Activated B cell treated with CpG ODN at 0.5 μM for 24 hours (primary cell): ENCODE results near the gene DNAH1. TPM values are rescaled to one million over a fixed set of nuclear protein-coding genes. Genes with fewer than 3 reads are reported as not detected.
A peak's percentile ranks its signal among the peaks of the same experiment; 100 is the strongest.

Experiments used
- ATAC-seq: fragments of 200-7000 bp; cut with Tn5 transposase; one replicate; pipeline ENCODE4 v1.10.0; 2021; ENCODE audit warnings: low read depth, mild to moderate bottlenecking, moderate library complexity
- CTCF ChIA-PET: fragments of 350-600 bp; sonication (Branson Sonifier 250); formaldehyde crosslinking; loops from one replicate; lab custom pipeline; 2021; ENCODE audit warnings: antibody characterized with exemption; lab: Charles Lee
- POLR2A ChIA-PET: fragments of 350-600 bp; sonication (Branson Sonifier 250); formaldehyde crosslinking; loops from one replicate; lab custom pipeline; 2021; ENCODE audit warnings: antibody characterized with exemption; lab: Charles Lee
- DNase-seq: peaks from one replicate; pipeline ENCODE4 v3.0.0; 2022
- H3K27ac Mint-ChIP-seq: one replicate; pipeline ENCODE4 v1.8.0; 2020; ENCODE audit warnings: mixed read lengths
- H3K27me3 Mint-ChIP-seq: one replicate; pipeline ENCODE4 v1.8.0; 2021; ENCODE audit warnings: mixed read lengths
- H3K36me3 Mint-ChIP-seq: one replicate; pipeline ENCODE4 v1.8.0; 2021; ENCODE audit warnings: low read depth, mixed read lengths
- H3K4me1 Mint-ChIP-seq: one replicate; pipeline ENCODE4 v1.8.0; 2021; ENCODE audit warnings: mixed read lengths
- H3K4me3 Mint-ChIP-seq: one replicate; pipeline ENCODE4 v1.8.0; 2020; ENCODE audit warnings: mild to moderate bottlenecking, mixed read lengths
- H3K9me3 Mint-ChIP-seq: one replicate; pipeline ENCODE4 v1.8.0; 2020; ENCODE audit warnings: mixed read lengths
- intact Hi-C: fragments of 100-400 bp; cut with micrococcal nuclease; formaldehyde crosslinking; loops from one replicate; pipeline ENCODE4 v1.15.1; 2024
- total RNA-seq: library from RNA; stranded (reverse); gene quantifications from 2 replicates; pipeline ENCODE4 v1.2.3, GENCODE V29; 2022
- TF ChIP-seq, protein P1 (sequence below): fragments of 200-600 bp; IDR thresholded peaks from one replicate; pipeline ENCODE4 v1.8.0; 2022; ENCODE audit warnings: antibody characterized with exemption, mild to moderate bottlenecking

The DNAH1 gene
- total RNA-seq, 1 donor from 2014 or later: 25.8 TPM

DNA sequence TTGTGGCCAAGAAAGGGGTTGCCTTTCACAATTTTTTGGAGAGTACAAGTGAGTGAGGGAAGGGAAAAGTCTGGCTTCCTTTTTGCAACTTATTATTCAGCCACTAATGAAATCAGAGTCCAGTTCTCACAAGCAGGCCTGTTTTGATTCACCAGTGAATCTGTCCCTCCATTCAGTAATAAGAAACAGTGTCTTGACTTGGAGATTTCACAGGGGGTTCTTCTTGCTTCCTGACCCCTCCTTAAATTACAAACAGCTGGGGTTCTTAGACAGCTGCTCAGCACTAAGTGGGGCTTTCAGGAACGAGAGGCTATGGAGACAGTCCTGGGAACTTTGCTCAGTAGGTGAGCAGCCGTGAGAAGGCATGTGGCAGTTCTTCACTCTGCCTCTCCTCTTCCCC, 104.3 kb downstream of the DNAH1 start:
- ATAC-seq (no peak), DNase-seq (no peak)
- Mint-ChIP-seq H3K4me3 (no peak overlapping the region), H3K36me3 (peaks cover 9% of the 10 kb centered on the region), H3K27ac (no peak overlapping the region), H3K4me1 (no peaks in the 10 kb centered on the region), H3K9me3 (no peaks in the 10 kb centered on the region), H3K27me3 (no peaks in the 10 kb centered on the region)
- intact Hi-C loops: no loop called here
- CTCF ChIA-PET: no interaction called here
- POLR2A ChIA-PET: no interaction called here
- TF ChIP-seq, protein P1, sequence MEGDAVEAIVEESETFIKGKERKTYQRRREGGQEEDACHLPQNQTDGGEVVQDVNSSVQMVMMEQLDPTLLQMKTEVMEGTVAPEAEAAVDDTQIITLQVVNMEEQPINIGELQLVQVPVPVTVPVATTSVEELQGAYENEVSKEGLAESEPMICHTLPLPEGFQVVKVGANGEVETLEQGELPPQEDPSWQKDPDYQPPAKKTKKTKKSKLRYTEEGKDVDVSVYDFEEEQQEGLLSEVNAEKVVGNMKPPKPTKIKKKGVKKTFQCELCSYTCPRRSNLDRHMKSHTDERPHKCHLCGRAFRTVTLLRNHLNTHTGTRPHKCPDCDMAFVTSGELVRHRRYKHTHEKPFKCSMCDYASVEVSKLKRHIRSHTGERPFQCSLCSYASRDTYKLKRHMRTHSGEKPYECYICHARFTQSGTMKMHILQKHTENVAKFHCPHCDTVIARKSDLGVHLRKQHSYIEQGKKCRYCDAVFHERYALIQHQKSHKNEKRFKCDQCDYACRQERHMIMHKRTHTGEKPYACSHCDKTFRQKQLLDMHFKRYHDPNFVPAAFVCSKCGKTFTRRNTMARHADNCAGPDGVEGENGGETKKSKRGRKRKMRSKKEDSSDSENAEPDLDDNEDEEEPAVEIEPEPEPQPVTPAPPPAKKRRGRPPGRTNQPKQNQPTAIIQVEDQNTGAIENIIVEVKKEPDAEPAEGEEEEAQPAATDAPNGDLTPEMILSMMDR: no peak

DNA sequence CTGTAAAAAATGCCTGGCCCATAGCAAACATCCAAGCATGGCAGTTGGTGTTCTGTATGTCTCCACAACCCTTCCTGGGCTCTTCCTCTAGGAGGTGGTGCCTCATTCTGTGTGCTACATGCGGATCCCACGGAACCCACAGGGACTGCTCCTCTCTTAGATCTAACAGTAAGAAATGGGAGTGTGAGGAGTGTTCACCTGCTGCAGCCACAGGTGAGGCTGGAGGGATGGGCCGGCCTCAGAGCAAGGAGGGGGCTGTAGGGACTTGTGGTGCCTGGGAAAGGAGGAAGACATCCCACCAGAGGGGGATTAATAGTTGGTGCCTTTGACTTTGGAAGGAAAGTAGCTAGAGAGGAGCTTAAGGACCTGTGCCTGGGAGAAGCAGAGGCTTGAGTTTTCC, 106.5 kb downstream of the DNAH1 start:
- H3K27ac Mint-ChIP-seq: no peak overlapping the region
- no peaks in the 10 kb centered on the region for H3K9me3 Mint-ChIP-seq
- ChIA-PET POLR2A (no interaction called here), CTCF (interaction anchor here (1.0 kb wide), 1 partner anchor 10 kb away, joined by 5 read pairs; no protein-coding TSS in a partner anchor)
- DNase-seq (no peak), ATAC-seq (no peak)
- no peaks in the 10 kb centered on the region for H3K4me1 Mint-ChIP-seq
- intact Hi-C loops: no loop called here
- TF ChIP-seq, protein P1: no peak
- H3K4me3 Mint-ChIP-seq: no peak overlapping the region
- H3K36me3 Mint-ChIP-seq: peaks cover 2% of the 10 kb centered on the region
- no peaks in the 10 kb centered on the region for H3K27me3 Mint-ChIP-seq

DNA sequence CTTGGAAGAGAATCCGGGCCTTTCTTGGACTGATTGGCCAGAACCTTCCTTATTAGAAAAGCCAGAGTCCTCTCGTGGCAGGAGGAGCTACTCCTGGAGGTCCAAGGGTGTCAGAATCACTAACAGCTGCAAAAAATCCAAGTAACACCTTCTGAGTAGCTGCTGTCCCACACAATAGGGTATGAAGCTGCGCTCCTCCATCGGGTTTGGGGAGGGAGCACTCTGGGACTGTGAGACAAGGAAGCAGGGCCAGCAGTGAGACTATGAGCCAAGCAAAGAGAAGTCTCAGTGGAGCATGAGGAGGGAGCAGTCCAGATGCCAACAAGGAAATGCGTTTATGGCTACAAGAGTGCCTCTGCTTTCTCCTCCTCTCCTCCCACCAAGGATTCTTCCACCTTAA, 107.1 kb downstream of the DNAH1 start:
- POLR2A ChIA-PET: no interaction called here
- intact Hi-C loops: no loop called here
- TF ChIP-seq, protein P1: no peak
- Mint-ChIP-seq H3K4me3 (no peak overlapping the region), H3K27ac (no peak overlapping the region), H3K4me1 (no peaks in the 10 kb centered on the region), H3K27me3 (no peaks in the 10 kb centered on the region), H3K9me3 (no peaks in the 10 kb centered on the region), H3K36me3 (peaks cover 2% of the 10 kb centered on the region)
- no peak for ATAC-seq
- no peak for DNase-seq
- CTCF ChIA-PET: no interaction called here

DNA sequence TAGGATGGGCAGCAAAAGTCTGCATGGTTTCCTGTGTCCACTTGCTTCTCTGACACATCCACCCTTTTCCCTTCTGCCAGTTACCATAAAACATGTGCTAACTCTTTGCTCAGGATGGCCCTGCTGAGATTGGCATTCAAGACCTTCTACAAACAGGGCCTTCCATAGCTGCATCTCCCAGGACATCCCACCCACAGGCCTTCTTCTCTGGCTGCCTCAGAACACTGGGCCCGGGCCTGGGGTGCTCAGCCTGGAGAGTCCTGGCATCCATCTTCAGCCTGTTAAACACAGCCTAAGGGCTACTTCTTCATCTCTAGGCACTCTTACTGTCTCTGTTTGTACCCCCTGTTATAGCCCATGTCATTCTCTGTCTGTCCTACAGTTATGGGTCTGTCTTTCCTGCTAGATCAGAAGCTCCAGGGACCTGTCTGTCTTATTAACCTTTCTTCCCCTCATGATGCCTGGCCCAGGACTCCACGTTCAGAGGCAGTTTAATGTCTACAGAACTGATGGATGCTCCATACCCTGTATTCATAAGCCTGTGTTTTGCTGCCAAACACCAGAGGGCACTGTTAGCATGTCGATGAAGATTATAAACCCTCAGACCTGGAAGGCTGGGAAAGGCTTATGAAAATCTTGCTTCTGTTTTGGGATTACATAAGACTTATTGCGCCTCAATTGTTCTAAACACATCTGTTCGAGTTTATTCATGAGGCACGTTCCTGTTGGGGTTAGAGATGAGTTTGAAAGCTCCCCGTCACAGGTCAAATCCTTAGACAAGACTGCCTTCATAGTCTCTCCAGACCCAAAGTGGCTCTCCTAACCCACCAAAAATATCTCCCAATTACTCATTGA, 112.3 kb downstream of the DNAH1 start:
- POLR2A ChIA-PET: no interaction called here
- peaks cover 4% of the 10 kb centered on the region for H3K4me1 Mint-ChIP-seq
- ATAC-seq (peak; percentile 57), DNase-seq (no peak)
- no peak overlapping the region for H3K4me3 Mint-ChIP-seq
- CTCF ChIA-PET: interaction anchor here (1.1 to 3.4 kb wide), 3 partner anchors 16 to 21 kb away, joined by 5 to 37 read pairs (median 11); no protein-coding TSS in a partner anchor
- H3K36me3 Mint-ChIP-seq: no peaks in the 10 kb centered on the region
- intact Hi-C loops: loop anchor here (1.0 kb wide), 2 partner anchors 16 to 19 kb away; no protein-coding TSS in a partner anchor
- TF ChIP-seq, protein P1: no peak
- H3K27me3 Mint-ChIP-seq: no peaks in the 10 kb centered on the region
- no peak overlapping the region for H3K27ac Mint-ChIP-seq
- H3K9me3 Mint-ChIP-seq: no peaks in the 10 kb centered on the region

DNA sequence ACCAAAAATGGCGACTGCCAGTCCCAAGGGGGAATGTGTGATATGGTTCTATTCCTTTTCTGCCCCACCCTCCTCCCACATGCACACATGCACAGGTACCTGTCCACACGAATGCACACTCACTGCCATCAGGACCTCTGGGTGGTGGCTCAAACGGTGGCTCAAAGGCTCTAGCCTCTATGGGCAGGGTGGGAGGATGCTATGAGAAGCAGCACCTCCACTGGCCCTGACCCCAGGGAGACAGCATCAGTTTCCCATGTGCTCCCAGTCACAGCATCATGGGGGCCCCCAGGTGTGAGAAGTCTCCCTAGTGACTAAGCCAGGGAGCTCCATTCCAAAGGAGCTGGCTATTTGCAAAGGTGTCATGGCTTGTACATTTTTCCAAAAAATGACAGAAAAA, 112.9 kb downstream of the DNAH1 start:
- ChIA-PET POLR2A (no interaction called here), CTCF (interaction anchor here (2.3 to 3.4 kb wide), 2 partner anchors 17 to 18 kb away, joined by 11 to 37 read pairs; no protein-coding TSS in a partner anchor)
- Mint-ChIP-seq H3K36me3 (no peaks in the 10 kb centered on the region), H3K27me3 (no peaks in the 10 kb centered on the region), H3K27ac (no peak overlapping the region), H3K4me1 (peaks cover 4% of the 10 kb centered on the region), H3K9me3 (no peaks in the 10 kb centered on the region), H3K4me3 (no peak overlapping the region)
- TF ChIP-seq, protein P1: no peak
- intact Hi-C loops: no loop called here
- DNase-seq (no peak), ATAC-seq (no peak)
